ENCODE data around the gene MSX2.

MSX2 gene

GRCh38 chr5:174724484-174725260, at the start of gene MSX2:
Gene MSX2, plus strand, starts transcription at chr5:174724582. Its CDS starts 78 bp downstream, at chr5:174724660.
- DNase-seq (ENCODE audit: low read depth) = peak; percentile 14

GRCh38 chr5:174675110-174675509, 49.3 kb upstream of the MSX2 start:
- DNase-seq (ENCODE audit: low read depth) = no peak

- DNase-seq (ENCODE audit: low read depth) = no peak
Measured at GRCh38 chr5:174675916-174676315, 48.5 kb upstream of the MSX2 start.

- DNase-seq (ENCODE audit: low read depth) = no peak
Measured at GRCh38 chr5:174678107-174678506, 46.3 kb upstream of the MSX2 start.

GRCh38 chr5:174680901-174681565, 43.3 kb upstream of the MSX2 start:
- DNase-seq (ENCODE audit: low read depth) = no peak

GRCh38 chr5:174687503-174687902, 36.9 kb upstream of the MSX2 start:
- no peak for DNase-seq (ENCODE audit: low read depth)

- no peak for DNase-seq (ENCODE audit: low read depth)
Measured at GRCh38 chr5:174688441-174689354, 35.7 kb upstream of the MSX2 start.

- DNase-seq (ENCODE audit: low read depth) = no peak
Measured at GRCh38 chr5:174690271-174690670, 34.1 kb upstream of the MSX2 start.

- no peak for DNase-seq (ENCODE audit: low read depth)
Measured at GRCh38 chr5:174692381-174692780, 32.0 kb upstream of the MSX2 start.

GRCh38 chr5:174692982-174693422, 31.4 kb upstream of the MSX2 start:
- no peak for DNase-seq (ENCODE audit: low read depth)

GRCh38 chr5:174693697-174694385, 30.5 kb upstream of the MSX2 start:
- DNase-seq (ENCODE audit: low read depth) = no peak

- no peak for DNase-seq (ENCODE audit: low read depth)
Measured at GRCh38 chr5:174694611-174695010, 29.8 kb upstream of the MSX2 start.

- no peak for DNase-seq (ENCODE audit: low read depth)
Measured at GRCh38 chr5:174698156-174698555, 26.2 kb upstream of the MSX2 start.

GRCh38 chr5:174699131-174699530, 25.3 kb upstream of the MSX2 start:
- no peak for DNase-seq (ENCODE audit: low read depth)

- DNase-seq (ENCODE audit: low read depth) = no peak
Measured at GRCh38 chr5:174706997-174707572, 17.3 kb upstream of the MSX2 start.

- DNase-seq (ENCODE audit: low read depth) = no peak
Measured at GRCh38 chr5:174707671-174708070, 16.7 kb upstream of the MSX2 start.

GRCh38 chr5:174708476-174709207, 15.7 kb upstream of the MSX2 start:
- DNase-seq (ENCODE audit: low read depth) = no peak

- no peak for DNase-seq (ENCODE audit: low read depth)
Measured at GRCh38 chr5:174714751-174715150, 9.6 kb upstream of the MSX2 start.

- DNase-seq (ENCODE audit: low read depth) = no peak
Measured at GRCh38 chr5:174715804-174716203, 8.6 kb upstream of the MSX2 start.

- no peak for DNase-seq (ENCODE audit: low read depth)
Measured at GRCh38 chr5:174717826-174718455, 6.4 kb upstream of the MSX2 start.

Data from activated T-cell treated with anti-CD3 and anti-CD28 coated beads for 24 hours (primary cell).